Vagina (tissue), 2 donors: ENCODE measurements around the gene GOLGA6L25.
"Not testable (repeated sequence)": the region's sequence is repeated elsewhere in the genome, so short reads cannot be mapped to it uniquely, and the experiment has no call there.

Experiments
- POLR2AphosphoS5 ChIP-seq, 2 donors: sonication (generic); formaldehyde crosslinking; IDR thresholded peaks; one replicate each; pipeline ENCODE4 v1.9.0; 2017; ENCODE audit warnings: antibody characterized with exemption in 2 of 2, mild to moderate bottlenecking in 2 of 2, low read depth in 1 of 2; ENCODE audit not compliant: insufficient read depth in 1 of 2
- TF ChIP-seq, protein P1 (sequence below), 3 experiments: fragments of 450-650 bp in 2 of 3; fragments of 200-600 bp in 1 of 3; sonication (generic) in 1 of 3; IDR thresholded peaks; one replicate each; pipeline ENCODE4 v1.5.1; 2017 to 2019; ENCODE audit warnings: antibody characterized with exemption in 3 of 3, mild to moderate bottlenecking in 2 of 3, moderate library complexity in 2 of 3

DNA sequence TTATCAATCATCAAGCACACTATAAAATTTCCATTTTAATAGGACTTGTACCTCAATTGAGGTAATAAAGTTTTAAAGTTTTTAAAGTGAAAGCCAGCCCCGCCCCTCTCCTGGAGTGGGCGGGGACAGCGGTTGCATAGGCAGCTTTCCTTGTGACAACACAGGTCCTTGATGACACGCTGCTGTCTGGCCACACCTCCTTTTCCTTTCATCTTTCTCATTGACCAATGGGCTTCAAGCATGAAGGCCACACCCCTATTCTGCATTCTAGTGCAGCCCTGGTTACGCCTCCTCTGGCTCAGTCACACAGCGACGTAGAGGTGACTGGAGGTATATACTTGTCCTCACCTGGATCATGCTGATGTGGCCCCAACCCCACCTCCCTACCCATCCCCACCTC lies at the start of gene GOLGA6L25:
- TF ChIP-seq, protein P1, sequence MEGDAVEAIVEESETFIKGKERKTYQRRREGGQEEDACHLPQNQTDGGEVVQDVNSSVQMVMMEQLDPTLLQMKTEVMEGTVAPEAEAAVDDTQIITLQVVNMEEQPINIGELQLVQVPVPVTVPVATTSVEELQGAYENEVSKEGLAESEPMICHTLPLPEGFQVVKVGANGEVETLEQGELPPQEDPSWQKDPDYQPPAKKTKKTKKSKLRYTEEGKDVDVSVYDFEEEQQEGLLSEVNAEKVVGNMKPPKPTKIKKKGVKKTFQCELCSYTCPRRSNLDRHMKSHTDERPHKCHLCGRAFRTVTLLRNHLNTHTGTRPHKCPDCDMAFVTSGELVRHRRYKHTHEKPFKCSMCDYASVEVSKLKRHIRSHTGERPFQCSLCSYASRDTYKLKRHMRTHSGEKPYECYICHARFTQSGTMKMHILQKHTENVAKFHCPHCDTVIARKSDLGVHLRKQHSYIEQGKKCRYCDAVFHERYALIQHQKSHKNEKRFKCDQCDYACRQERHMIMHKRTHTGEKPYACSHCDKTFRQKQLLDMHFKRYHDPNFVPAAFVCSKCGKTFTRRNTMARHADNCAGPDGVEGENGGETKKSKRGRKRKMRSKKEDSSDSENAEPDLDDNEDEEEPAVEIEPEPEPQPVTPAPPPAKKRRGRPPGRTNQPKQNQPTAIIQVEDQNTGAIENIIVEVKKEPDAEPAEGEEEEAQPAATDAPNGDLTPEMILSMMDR (IDR thresholded peaks at IDR 0.05) = not testable (repeated sequence)
- TF ChIP-seq POLR2AphosphoS5 (IDR thresholded peaks at IDR 0.05; ENCODE audit: insufficient read depth in 1 of 2, low read depth in 1 of 2) = not testable (repeated sequence)
